Left lobe of liver (tissue), 2 donors: ENCODE measurements around the gene RPL7A. TPM values are rescaled to one million over a fixed set of nuclear protein-coding genes. Genes with fewer than 3 reads are reported as not detected.

Experiments used
- ATAC-seq: fragments of 200-7000 bp; cut with Tn5 transposase; one replicate; pipeline ENCODE4 v1.9.1; 2020; ENCODE audit warnings: mild to moderate bottlenecking, moderate library complexity
- DNase-seq: peaks from one replicate; pipeline ENCODE4 v3.0.0-alpha.2; 2020; ENCODE audit warnings: low spot score
- total RNA-seq: library from RNA; stranded (reverse); gene quantifications from one replicate; pipeline ENCODE4 v1.2.1, GENCODE V29; 2021
- donor health status: DM: no; HTN: no; CAD: no; lungs with moderate emphysema.
- donor health status: DM: no; HTN: yes; CAD: no.

The RPL7A gene
- total RNA-seq, 1 donor from 2014 or later: 609 TPM

- ATAC-seq (no peak), DNase-seq (no peak)
These were observed 1.8 kb upstream of the RPL7A start for GRCh38 chr9:133346021-133346785.

- ATAC-seq (peak; percentile 60), DNase-seq (no peak)
These were observed 468 bp upstream of the RPL7A start for GRCh38 chr9:133347515-133347984.

DNA sequence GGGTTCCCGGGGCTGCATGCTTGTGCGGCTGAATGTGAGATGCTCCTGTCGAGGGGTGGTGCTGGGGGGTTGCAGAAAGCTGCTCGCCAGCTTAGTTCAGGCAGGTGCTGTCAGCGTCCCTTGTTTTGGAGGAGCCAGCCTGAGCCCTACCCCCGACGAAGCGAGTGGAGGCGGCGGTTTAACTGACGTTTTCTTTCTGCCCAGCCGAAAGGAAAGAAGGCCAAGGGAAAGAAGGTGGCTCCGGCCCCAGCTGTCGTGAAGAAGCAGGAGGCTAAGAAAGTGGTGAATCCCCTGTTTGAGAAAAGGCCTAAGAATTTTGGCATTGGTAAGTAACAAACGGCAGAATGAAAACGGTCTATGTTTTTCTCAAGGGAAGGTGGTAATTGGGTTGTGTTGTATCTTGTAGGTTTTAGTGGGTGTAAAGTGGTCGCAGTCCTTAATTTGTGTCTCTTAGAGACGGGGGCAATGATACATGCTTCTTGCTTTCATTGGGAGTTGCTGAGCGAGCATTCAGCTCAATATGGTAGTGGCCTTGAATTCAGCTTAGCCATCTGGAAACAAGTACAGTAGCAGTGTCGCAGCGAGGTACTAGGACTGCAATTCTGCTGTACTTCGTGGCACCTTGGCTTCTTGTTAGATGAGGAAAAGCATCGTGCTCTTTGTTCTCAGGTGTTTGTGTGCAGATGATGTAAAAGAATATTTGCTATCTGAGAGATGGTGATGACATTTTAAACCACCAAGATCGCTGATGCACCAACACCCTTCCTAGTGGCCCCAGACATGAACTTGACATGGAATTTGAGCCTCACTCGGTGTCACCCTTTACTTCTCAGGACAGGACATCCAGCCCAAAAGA is 928 bp downstream of the RPL7A start:
- ATAC-seq (no peak), DNase-seq (no peak)

GRCh38 chr9:133349965-133350616 is 2.1 kb downstream of the RPL7A start:
- DNase-seq (no peak), ATAC-seq (no peak)

GRCh38 chr9:133351526-133351907 is 3.5 kb downstream of the RPL7A start:
- ATAC-seq (no peak), DNase-seq (no peak)

- no peak for DNase-seq
These were observed 4.1 kb downstream of the RPL7A start for GRCh38 chr9:133351908-133352634.

DNA sequence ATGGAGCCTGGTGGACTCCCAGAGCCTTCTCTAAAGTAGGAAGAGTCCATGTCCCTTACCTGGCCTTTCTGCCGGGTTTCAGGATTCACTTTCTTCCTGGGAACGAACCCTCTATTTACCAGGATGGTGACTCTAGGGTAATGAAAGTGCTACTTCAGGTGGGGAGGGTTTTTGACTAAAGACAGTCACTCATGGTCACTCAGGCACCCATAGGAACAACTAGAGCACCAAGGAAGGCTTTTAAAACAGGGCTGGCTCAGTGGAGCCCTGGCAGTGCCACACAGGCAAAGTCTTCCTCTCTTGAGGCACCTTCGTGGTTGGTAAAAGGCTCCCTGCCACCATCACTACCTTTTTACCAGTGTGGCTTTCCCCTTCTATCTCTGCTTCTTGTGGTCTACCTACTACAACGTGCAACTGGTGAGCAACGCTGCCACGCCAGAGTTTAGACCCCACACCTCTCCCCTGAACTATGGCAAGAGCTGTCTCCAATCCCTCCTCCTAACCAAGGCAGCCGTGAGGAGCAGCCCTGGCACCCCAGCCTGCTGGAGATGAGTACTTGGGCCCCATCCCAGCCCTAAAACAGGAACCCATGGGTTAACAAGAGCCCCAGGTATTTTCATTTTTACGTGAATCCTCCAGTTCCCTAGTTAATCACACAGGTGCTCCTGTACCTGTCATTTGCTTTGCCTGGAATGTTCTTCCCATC is 4.8 kb downstream of the RPL7A start:
- no peak for ATAC-seq
- DNase-seq: no peak

More at GRCh38 chr9:133351908-133352634, 4.1 kb downstream of the RPL7A start:
- no peak for ATAC-seq

DNA sequence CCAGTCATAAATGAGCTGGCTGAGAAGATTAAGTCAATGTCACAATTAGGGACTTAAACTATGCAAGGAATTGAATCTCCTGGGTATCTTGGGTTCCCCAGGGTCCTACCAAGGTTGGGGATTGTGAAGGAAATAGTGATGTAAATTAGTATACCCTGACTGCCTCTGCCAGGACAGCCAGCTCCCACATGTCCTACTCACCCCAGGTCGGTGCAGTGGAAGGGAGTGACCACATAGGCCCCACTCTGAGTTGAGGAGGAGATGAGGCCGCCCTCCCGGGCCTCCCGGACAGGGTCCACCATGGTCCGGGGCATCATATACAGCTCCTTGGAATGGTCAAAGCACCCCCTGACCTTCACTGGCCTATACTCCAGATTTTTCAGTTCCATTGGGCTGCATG is 5.5 kb downstream of the RPL7A start:
- DNase-seq (no peak), ATAC-seq (no peak)

DNA sequence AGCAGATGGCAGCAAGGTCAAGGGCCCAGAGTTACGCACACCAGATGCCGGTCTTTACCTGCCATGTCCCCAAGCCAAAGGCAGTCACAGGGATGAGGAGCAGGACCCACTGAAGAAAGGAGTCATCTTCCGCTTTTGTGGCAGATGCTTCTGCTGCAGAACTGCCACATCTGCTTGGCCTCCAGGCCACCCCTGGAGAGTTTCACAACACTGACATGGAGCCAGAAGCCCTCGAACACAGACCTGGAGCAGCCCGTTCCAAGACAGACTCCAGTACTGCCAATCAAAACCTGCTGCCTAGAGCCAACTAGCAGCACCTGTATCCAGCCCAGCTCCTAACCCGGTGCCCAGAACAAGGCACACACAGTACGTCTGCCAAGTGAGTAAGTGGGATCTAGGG is 6.7 kb downstream of the RPL7A start:
- ATAC-seq (peak; percentile 39), DNase-seq (no peak)

- ATAC-seq (peak; percentile 14), DNase-seq (no peak)
These were observed 7.9 kb downstream of the RPL7A start for GRCh38 chr9:133355881-133356357.

GRCh38 chr9:133356391-133357091 is 8.5 kb downstream of the RPL7A start, which contains the start of the genes SURF1 and SURF2:
Gene SURF1, minus strand, starts transcription at chr9:133356487. Its CDS starts 34 bp downstream, at chr9:133356453.
Gene SURF2, plus strand, starts transcription at chr9:133356550. Its CDS starts 43 bp downstream, at chr9:133356593.
- ATAC-seq: peak; percentile 87
- peak; percentile 90 for DNase-seq

DNA sequence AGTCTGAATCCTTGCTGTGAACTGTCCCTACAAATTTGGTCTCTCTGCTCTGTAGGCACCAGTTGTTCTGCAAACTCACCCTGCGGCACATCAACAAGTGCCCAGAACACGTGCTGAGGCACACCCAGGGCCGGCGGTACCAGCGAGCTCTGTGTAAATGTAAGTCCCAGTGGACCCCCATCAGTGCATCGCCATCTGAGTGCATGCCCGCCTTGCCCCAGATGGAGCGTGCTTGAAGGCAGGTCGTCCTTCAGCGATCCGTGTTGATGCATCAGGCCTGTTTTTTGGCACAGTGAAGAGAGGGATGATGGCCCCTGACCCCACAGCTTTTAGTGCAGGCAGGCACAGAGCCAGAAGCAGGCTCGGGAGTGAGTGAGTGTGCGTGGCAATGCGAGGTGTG is 9.6 kb downstream of the RPL7A start:
- ATAC-seq (no peak), DNase-seq (no peak)

- ATAC-seq: peak; percentile 21
- DNase-seq: no peak
These were observed 11.6 kb downstream of the RPL7A start for GRCh38 chr9:133359399-133360175.

DNA sequence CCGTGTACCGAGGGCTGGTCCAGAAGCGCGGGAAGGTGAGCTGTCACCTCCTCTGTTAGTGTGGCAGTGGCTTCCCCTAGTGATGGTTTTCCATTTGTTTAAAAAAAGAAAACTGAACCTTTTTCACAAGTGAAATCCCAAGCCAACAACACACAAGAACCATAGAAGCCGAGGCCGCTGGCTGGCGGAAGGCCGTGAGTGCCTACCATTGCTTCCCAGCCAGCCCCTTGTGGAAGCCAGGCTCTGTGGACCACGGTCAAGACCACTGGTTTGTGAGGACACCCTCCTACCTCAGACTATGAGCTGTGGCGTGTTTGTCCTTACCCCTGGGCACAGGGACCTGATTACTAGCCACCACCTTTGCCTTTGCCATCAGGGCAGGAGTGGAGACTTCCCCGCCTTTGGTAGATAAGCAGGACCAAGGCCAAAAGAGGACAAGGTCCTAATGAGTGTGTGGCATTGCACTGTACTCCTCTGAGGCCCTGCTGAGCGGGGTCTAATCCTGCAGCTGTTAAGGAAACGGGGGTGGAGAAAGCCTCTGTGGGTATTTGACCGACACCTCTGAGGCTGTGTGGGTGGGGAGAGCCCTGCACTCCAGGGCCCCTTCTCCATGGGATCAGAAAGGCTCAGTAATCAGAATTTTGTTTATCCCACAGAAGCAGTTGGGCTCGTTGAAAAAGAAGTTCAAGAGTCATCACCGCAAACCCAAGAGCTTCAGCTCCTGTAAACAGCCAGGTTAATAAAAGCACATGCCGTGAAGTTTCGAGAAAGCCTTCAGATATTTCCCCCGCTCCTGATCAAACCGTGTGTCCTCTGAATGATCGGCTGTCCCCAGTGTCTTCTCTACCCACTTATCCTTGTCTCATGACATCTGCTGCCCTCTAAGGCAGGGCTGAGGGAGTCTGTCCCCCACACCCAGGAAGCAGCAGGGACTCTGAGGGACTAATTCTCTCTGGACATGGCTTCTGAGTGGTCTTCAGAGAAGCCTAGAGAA is 12.7 kb downstream of the RPL7A start:
- ATAC-seq (peak; percentile 25), DNase-seq (no peak)

DNA sequence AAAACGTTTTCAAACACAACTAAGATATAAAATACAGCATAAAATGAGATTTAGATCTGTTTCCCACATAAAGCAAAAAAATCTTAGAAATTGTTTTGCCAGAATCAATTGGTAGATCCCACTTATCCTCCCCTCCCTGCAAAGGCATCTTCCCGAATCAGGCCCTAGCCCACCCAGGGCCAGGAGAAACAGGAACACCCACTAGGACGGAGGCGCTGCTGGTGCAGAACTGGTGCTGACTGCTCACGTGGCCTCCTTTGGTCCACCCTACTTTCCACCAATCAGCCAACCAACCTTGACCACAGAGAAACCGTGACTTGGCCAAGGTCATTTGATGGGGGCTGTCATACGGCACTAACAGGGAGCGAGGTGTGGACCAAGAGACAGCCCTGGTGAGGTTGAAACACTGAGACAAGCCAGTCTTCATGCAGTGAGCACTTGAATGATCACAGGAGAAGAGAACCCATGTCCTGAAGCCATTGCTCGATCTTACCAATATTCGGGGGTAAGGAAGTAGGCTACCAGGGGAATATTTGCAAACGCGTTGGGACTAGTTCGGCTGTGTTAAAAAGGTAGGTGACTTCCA is 13.6 kb downstream of the RPL7A start:
- ATAC-seq (no peak), DNase-seq (no peak)

GRCh38 chr9:133362359-133363044 is 14.5 kb downstream of the RPL7A start:
- DNase-seq (no peak), ATAC-seq (no peak)
